HG03095 (cell line): ENCODE measurements around the gene POLD1.
"Not testable (repeated sequence)": the region's sequence is repeated elsewhere in the genome, so short reads cannot be mapped to it uniquely, and the experiment has no call there.

Source experiments
- ATAC-seq: cut with Tn5 transposase; IDR thresholded peaks from one replicate; pipeline ENCODE4 v1.9.1; 2021; ENCODE audit warnings: moderate library complexity; ENCODE audit not compliant: unreplicated experiment

Gene POLD1

DNA sequence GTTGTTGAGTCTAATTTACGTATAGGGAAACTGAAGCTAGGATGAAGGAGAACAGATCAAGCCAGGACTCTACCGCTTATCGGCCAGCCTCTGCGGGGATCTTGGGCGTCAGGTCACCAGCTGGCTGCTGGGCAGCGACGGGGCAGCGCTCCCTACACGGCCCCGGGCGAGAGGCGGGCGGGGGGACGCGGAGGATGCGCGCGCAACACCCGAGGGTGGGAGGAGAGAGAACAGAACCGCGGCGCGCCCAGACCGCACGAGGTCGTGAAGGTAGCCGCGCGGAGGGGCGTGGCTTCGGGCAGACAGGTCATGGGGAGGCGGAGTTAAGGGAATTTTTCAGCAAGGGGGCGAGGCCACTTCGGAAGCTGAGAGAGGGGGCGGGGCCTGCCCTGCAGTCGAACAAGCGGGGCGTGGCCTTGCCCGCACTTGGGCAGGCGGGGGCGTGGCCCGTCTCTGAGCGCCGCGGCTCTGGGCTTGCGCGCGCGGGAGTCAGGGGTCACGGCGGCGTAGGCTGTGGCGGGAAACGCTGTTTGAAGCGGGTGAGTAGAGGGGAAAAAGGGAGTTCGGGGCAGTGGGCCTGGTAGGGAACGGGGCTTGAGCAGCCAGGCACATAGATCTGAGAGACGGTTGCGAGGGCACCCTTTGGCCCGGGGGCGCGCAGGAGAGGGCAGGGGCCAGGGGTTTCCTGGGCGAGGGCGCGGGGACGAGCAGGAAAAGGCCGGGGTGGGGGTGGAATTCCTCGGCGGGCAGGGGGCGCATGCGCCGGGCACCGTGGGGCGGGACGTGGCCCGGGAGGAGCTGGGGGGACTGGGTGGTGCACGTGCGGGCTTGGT is at the start of gene POLD1:
TSS of gene POLD1 (plus strand) at position 496 of the 833 bp plus-strand sequence. CDS start 14,505 bp downstream, outside the sequence.
- peak; percentile 52 for ATAC-seq

DNA sequence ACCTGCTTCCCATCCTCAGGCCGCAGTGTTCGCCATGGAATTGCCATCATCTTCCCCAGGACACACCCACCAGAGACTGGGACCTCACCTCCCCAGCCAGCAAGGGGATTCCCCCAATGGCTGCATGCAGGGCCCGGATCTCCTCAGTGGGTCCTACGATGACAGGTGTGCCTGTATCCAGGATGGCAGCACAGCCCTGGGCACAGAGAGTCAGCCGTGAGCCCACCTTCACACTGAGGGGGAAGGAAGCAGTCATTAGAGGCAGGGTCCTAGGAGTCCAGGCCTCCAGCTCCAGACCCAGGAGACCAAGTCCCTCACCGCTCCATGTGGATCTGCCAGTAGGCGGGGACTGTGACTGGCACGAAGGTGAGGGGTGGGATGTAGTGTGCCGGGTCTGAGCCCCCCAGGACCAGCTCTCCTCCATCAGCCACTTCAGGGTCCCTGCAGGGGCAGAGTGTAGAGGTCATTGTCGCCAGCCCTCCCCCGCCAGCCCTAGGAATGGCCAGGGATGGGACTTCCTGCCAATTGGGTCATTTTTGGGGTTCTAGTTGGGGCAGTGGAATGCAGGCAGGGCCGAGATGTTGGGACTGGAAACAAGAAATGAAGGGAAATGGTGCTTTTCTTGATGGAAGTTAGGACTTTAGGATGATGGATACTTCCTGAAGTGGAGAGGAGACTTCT is 49.3 kb upstream of the POLD1 start:
- ATAC-seq = no peak

DNA sequence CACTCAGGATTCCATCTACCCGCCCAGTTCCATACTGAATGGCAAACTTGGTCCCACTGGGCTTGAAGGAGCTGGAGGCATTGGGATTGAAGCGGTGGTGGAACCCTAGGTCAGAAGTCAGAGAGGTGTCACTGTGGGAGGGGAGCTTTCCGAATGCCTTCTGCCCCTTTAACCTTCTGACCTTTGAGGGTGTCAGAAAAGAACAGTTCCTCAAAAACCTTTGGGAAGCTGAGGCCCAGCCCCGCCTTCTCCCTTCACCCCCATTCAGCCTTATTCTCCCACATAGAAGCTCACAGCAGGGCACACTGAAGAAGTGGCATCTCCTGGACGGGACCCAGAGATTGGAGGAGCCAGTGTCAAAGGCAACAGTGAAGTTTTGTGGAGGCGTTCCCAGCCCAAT is 47.1 kb upstream of the POLD1 start:
- not testable (repeated sequence) for ATAC-seq

DNA sequence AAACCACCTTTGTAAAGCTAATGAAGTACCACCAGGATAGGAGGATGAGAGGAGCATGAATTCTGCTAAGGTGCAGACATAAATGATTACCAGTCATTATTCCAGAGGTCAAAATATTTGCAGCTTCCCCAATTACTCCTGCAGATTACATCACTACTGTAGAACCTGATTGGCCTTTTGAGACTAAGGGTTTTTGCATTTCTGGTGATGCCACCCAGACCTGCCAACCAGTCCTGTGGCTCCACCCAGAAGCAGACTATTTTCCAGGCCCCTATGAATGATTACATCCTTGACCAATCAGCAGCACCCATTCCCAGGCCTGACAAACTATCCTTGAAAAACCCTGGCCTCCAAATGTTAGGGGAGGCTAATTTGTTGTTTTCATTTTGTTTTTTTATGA is 43.8 kb upstream of the POLD1 start:
- ATAC-seq = no peak

DNA sequence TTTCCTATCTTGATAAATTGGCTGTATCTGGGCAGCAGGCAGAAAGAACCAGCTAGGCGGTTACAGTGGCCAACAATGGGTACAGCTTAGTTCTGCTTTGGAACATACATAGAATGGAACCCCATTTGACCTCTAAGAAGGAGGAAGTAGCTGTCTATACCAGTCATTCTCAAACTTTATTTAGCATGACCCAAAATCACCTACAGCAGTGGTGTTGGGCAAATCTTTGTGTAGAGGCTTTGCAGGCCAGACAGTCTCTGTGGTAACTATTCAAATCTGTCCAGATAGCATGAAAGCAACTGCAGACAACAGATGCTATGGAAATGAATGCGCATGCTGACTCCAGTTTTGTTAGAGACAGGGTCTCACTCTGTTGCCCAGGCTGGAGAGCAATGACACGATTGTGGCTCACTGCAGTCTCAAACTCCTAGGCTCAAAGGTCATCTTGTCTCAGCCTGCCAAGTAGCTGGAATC is 43.0 kb upstream of the POLD1 start:
- peak; percentile 49 for ATAC-seq

DNA sequence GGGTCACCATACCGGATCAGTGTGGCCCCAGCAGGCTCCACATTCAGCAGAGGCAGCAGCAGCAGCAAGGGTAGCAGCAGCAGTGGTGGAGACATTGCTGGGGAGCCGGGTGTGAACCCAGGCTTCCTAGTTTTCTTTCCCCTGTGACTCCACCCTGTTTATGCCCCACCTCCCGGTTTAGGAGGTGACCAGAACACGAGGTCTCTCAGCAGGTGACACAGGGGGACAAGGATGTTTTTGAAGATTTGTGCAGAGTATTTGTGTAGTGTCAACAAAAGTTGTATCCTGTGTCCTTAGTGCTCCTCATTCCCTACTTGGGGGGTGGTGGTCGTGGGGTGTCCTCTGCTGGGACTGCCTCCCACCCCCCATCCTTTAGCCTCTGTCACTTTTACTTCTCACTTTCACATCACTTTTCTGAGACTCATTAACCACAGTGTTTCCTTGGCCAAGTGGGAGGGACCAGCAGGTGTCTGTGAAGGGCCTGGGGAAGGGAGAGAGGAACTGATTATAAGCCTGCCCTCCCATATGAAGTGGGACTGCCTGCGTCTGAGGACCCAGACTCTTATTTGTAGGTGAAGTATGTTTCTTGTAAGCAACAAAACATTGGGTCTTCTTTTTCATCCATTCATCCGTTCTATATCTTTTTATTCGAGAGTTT is 39.4 kb upstream of the POLD1 start:
- no peak for ATAC-seq

DNA sequence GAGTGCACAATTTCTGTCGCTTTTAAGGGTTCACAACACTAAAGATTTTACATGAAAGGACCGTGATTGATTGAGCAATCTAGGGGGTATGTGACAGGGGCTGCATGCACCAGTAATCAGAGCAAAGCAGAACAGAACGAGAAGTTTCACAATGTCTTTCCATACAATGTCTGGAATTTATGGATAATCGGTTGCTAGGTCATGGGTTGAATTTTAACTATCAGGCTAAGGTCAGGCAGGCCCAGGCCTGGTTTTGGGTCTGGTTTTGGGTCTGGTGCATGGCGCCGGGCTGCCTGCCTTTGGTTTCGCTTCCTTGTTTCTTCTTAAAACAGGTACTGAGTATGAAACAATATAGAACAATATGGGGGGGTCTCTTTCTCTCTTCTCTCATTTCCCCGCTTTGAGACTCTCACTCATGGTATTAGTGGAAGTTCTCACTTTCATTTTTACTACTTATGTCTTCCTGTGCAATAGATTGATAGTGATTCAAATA is 37.0 kb upstream of the POLD1 start:
- not testable (repeated sequence) for ATAC-seq

DNA sequence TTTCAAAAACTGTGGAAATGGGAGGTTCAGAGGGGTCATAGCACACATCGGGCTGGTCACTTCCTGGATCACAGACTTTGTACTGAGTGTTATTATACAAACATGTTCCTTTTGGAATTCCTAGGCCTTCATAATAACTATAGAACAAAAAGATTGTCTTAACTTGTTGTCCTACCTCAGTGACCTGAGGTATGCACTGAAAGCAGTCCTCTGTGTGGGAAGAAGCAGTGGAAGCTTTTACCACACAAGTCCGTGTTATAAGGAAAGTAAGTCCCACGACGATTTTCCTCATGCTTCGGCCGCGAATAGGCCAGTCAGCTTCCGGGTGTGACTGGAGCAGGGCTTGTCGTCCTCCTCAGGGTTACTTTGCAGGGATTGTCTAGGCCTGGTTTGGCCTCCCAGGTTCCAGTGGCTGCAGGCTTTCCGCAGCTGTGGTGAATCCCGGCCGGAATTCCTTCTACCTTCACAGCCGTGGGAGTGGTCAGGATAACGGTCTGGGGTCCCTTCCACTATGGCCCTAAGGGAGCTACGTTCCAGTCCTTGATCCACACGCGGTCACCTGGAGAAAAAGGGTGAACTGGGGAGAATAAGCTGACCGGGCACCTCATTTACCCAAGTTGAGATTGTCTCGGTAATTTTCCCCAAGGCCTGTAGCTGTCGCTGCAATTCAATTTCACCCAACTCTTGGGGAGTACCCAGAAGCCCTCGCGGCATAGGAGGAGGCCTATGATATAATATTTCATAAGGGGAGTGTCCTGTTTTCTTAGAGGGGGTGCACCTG is 34.7 kb upstream of the POLD1 start:
- ATAC-seq = no peak

DNA sequence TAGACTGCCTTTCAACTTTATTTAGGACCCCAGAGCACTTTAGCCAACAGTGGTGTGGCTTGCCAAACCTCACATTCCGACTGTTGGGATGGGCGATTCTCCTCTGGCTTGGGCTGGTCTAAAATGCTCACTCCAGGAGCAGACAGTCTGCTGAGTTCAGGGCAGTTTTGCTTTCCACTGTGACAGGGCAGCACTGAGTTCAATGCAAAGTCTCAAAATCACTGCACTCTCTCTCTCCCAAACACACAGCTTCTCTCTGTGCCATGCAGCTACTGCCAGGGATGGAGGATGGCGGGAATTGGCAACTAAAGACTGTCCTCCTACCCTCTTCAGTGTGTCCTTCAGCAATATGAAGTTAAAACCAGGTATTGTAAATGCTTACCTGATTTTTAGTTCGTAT is 31.9 kb upstream of the POLD1 start:
- no peak for ATAC-seq

DNA sequence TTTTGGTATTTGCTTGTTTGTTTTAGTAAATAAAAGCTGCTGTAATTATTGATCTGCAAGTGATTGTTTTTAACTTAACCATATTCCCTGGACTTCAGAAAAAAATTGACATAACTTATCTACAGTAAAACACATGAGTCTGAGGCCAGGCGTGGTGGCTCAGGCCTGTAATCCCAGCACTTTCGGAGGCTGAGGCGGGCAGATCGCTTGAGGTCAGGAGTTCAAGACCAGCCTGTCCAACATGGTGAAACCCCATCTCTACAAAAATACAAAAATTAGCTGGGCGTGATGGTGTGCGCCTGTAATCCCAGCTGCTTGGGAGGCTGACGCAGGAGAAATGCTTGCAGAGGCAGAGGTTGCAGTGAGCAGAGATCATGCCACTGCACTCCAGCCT is 30.7 kb upstream of the POLD1 start:
- not testable (repeated sequence) for ATAC-seq

DNA sequence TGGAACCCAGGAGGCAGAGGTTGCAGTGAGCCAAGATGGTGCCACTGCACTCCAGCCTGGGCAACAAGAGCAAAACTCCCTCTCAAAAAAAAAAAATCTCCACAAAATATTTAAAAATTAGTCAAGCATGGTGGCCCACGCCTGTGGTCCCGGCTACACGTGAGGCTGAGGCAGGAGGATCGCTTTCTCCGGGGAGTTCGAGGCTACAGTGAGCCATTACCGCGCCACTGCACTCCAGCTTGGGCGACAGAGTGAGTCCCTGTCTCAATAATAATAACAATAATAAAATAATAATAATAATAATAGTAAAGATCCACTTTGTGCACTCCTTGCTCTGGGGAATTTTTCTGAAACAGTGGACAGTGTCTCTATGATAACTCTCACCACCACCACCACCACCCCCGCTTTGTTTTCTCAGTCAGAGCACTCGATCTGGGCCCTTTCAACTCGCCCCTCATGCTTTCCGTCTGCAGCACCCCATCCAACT is 27.4 kb upstream of the POLD1 start:
- ATAC-seq = no peak

DNA sequence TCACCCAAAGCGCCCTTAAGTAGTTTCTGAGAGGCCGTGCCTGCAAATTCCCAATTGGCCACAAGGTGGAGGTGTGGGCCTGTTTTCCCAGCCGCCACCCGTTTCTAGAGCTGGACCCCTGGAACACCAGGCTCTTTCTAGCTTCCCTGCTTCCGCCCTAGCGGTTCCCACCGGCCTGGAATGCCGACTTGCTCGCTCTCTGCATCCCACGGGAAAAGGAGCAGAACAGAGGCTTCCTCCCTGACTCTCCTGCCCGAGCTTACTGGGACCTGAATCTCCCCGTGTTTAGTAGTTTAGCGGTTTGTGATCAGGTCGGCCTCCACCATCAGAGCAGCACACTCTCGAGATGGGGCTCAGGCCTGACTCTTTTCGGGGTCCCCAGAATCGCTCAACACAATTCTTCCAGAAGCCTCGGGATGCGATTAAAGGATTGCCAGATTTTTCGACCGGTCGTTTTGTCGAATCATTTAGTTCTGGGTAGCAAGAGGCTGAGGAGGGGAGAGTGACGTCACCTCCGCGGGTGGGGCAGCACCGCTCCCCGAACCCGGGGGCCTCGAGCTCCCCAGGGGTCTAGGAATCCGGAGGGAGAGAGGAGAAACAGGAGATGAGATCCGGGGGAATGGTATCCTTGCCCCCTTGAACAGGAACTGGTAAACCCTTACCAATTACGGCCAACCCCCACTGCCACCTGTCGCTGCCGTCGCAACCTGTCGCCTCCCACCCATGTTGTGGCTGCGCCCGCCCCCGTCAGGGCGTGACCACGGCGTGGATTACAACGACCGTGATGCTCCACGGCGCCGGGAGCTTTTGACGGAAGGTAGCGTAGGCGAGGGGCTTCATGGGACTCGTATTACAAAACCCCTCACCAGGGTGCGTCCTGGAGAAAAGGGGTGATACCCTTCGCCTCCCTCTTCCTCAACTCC is 26.7 kb upstream of the POLD1 start:
- ATAC-seq = no peak

DNA sequence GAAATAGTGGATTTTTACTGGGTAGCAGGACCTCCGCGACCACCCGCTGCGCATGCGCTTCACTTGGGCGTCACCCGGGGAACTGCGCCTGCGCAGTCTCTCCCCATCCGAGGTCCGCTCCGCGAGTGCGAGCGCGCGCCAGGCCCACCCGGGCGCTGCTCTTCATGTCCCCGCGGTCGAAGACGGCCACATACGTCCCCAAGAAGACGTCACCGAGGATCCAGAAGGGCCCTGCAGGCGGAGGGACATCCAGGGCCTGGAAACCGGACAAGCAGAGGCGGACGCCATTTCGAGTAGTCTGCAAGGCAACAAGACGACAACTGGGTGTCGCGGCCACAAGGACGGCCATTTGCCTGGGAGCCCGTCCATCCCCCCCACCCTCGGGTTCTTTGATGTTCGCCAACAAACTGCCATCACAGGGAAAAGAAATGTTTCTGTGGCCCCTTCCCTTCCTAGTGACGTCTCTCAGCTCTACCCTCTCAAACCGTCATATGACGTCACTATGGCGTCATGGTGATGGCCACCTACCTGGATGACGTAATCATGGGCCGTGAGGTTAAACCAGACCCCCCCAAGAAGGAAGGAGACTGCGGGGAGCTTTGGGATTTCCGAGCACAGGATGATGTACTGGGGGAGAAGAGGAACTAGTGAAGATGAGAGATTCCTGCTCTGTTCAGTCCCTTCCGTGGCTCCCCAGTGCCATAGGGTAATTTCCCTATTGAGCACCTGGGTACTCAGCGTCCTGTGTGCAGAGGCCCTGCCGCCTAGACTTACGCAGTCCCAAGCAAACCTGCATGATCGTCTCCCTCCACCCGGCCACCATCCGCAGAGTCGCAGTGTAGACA is 25.4 kb upstream of the POLD1 start:
- ATAC-seq = no peak

DNA sequence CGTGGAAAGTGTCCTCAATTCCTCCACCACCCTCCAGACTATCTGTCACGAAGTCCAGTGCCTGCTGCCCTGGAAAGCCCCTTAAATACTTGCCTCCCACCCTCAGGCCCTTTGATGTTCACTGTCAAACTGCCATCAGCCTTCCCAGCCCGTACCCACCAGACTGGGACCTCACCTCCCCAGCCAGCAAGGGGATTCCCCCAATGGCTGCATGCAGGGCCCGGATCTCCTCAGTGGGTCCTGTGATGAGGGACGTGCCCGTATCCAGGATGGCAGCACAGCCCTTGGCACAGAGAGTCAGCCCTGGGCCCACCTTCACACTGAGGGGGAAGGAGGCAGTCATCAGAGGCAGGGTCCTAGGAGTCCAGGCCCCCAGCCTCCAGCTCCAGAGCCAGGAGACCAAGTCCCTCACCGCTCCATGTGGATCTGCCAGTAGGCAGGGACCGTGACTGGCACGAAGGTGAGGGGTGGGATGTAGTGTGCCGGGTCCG is 24.8 kb upstream of the POLD1 start:
- ATAC-seq = no peak

DNA sequence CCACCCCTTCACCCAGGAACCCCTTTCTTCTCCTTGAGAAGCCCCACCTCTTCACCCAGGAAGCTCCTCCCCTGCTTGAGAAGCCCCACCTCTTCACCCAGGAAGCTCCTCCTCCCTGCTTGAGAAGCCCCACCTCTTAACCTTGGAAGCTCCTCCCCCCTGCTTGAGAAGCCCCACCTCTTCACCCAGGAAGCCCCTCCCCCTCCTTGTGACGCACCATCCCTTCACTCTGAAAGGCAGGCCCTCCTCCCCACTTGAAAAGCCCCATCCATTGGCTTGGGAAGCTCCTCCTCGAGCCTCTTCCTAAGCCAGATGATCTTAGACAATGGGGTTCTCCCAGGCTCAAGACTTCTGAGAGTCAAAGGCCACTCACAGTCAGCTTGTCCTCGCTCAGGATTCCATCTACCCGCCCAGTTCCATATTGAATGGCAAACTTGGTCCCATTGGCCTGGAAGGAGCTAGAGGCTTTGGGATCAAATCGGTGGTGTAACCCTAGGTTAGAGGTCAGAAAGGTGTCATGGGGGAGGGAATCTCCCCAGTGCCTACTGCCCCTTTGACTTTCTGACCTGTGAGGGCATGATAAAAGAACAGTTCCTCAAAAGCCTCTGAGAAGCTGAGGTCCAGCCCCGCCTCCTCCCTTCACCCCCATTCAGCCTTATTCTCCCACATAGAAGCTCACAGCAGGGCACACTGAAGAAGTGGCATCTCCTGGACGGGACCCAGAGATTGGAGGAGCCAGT is 22.7 kb upstream of the POLD1 start:
- ATAC-seq = no peak

DNA sequence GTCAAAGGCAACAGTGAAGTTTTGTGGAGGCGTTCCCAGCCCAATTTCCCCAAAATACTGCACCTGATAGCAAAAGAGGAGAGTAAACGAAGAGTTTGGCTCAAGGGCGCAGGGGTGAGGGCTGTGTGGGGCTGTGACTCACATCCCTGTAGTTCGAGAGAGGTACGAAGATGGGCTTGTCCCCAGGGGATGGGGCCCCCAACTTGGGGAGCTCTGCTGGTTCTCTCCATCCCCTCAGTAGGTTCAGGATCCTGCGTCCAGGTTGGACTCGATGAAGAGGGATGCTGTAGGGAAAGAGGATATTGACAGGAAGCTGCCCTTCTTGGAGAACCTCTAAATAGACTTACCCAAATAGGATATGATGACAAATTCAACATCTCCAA is 22.1 kb upstream of the POLD1 start:
- ATAC-seq = no peak

DNA sequence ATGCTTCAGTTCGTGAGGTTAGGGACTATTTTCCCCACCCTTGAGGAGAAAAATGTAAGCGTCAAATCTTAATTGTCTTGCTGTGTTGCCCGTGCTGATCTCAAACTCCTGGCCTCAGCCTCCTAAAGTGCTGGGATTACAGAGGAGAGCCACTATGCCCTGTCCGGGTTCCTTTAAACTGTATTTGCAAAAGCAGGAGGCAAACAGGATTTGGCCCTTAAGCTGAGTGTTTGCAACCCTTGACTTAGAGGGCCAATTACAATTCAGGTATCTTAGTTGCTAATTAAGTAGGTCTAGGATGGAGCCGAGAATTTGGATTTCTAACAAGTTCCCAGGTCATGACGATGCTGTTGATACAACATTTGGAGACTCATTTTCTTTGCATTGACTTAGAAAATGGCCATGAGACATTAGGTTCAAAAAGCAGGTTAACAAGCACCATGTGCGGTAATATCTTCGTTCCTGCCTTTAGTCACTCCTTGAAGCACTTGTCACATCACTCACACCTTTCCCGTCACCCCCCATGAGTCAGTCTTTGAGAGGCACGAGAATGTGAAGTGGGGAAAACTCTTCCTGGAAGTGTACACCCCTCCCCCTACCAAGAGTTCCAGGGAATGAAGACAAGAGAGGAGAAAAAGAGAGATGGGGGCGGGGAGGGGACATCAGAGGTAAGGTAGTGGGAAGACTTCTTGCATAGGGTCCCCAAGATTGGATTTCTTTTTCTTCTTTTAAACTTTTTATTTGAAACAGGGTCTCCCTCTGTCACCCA is 21.3 kb upstream of the POLD1 start:
- no peak for ATAC-seq
